GM12873 (cell line): ENCODE results near the gene GRM7.

Experiments
- TF ChIP-seq, protein P1 (sequence below): IDR thresholded peaks from 2 replicates; pipeline ENCODE4 v1.5.1; 2012; ENCODE audit warnings: low read depth, mild to moderate bottlenecking, moderate library complexity, low read length, control low read depth; ENCODE audit not compliant: insufficient read depth; ENCODE audit errors: missing control alignments

GRM7 gene

GRCh38 chr3:7589526-7589925, 728.6 kb downstream of the GRM7 start:
- TF ChIP-seq, protein P1, sequence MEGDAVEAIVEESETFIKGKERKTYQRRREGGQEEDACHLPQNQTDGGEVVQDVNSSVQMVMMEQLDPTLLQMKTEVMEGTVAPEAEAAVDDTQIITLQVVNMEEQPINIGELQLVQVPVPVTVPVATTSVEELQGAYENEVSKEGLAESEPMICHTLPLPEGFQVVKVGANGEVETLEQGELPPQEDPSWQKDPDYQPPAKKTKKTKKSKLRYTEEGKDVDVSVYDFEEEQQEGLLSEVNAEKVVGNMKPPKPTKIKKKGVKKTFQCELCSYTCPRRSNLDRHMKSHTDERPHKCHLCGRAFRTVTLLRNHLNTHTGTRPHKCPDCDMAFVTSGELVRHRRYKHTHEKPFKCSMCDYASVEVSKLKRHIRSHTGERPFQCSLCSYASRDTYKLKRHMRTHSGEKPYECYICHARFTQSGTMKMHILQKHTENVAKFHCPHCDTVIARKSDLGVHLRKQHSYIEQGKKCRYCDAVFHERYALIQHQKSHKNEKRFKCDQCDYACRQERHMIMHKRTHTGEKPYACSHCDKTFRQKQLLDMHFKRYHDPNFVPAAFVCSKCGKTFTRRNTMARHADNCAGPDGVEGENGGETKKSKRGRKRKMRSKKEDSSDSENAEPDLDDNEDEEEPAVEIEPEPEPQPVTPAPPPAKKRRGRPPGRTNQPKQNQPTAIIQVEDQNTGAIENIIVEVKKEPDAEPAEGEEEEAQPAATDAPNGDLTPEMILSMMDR: no peak

GRCh38 chr3:7602297-7602696, 741.4 kb downstream of the GRM7 start:
- TF ChIP-seq, protein P1: no peak

GRCh38 chr3:7607083-7607482, 746.2 kb downstream of the GRM7 start:
- TF ChIP-seq, protein P1: no peak

DNA sequence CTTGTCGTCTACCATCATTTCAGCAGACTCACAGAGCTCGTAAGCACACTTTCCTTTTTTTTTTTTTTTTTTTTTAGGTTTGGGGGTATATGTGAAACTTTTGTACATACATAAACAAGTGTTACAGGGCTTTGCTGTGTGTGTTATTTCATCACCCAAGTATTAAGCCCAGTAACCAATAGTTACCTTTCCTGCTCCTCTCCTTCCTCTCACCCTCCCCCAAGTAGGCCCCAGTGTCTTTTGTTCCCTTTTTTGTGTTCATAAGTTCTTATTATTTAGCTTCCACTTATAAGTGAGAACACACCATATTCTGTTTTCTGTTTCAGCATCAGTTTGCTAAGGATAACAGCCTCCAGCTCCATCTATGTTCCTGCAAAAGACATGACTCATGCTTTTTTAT, 746.8 kb downstream of the GRM7 start:
- TF ChIP-seq, protein P1: no peak

- TF ChIP-seq, protein P1: no peak
These were observed 749.7 kb downstream of the GRM7 start for GRCh38 chr3:7610634-7611033.

- TF ChIP-seq, protein P1: no peak
These were observed 754.1 kb downstream of the GRM7 start for GRCh38 chr3:7615043-7615442.

DNA sequence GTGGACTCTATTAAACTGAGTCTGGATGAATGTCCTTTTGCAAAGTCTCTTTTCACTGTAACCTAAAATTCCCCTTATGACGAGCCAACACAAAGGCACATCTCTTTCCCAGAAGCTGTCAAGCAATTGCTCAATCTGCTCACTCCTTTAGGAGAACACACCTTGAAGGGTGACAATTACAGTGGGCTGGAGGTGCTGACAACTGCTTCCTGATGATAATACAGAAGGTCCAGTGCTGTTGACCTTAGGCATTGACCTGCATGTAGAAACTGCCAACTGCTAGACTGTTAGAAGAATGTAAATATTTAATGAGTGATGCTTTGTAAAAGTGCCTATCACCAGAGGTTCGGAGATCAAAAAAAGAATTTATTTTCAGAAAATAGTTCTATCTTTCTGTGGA, 757.7 kb downstream of the GRM7 start:
- TF ChIP-seq, protein P1: no peak
